SU-DHL-6 (cell line): ENCODE data around the gene RRM2.

Source experiments
- H2AFZ ChIP-seq: fragments of 200-600 bp; sonication (generic); 2 replicates; pipeline ENCODE4 v1.6.1; 2014; ENCODE audit warnings: low read depth, mild to moderate bottlenecking, moderate library complexity, mixed read lengths, antibody characterized with exemption, low read length; ENCODE audit not compliant: severe bottlenecking
- H3F3A ChIP-seq: fragments of 200-600 bp; shearing (Covaris generic); 2 replicates; pipeline ENCODE4 v1.6.0; 2016; ENCODE audit warnings: antibody characterized with exemption, mild to moderate bottlenecking; ENCODE audit not compliant: insufficient read depth
- H3K27ac ChIP-seq: fragments of 200-600 bp; sonication (generic); 2 replicates; pipeline ENCODE4 v1.5.1; 2016; ENCODE audit warnings: low read depth, mild to moderate bottlenecking, low read length, moderate library complexity, mixed read lengths
- H3K27me3 ChIP-seq: fragments of 200-600 bp; sonication (generic), shearing (Covaris generic); 2 replicates; pipeline ENCODE4 v1.6.0; 2014; ENCODE audit warnings: mild to moderate bottlenecking, low read length
- H3K36me3 ChIP-seq: fragments of 200-600 bp; sonication (generic); 2 replicates; pipeline ENCODE4 v1.6.1; 2014; ENCODE audit warnings: mild to moderate bottlenecking, low read length, mixed read lengths
- H3K4me2 ChIP-seq: fragments of 300-600, 200-600 bp; shearing (Covaris generic), sonication (generic); 2 replicates; pipeline ENCODE4 v1.6.0; 2014; ENCODE audit warnings: low read length, low read depth, mild to moderate bottlenecking; ENCODE audit not compliant: poor library complexity, severe bottlenecking
- H3K4me3 ChIP-seq: fragments of 200-600 bp; sonication (generic); 2 replicates; pipeline ENCODE4 v1.5.1; 2014; ENCODE audit warnings: antibody characterized with exemption, low read length, mild to moderate bottlenecking, mixed read lengths; ENCODE audit not compliant: insufficient read depth, poor library complexity, severe bottlenecking
- H3K79me2 ChIP-seq: fragments of 200-600 bp; sonication (generic); 2 replicates; pipeline ENCODE4 v1.6.1; 2014; ENCODE audit warnings: mild to moderate bottlenecking, low read length, moderate library complexity; ENCODE audit not compliant: insufficient read depth
- H3K9ac ChIP-seq: fragments of 200-600 bp; sonication (generic); 2 replicates; pipeline ENCODE4 v1.7.0; 2014; ENCODE audit warnings: mild to moderate bottlenecking, low read length
- H3K9me2 ChIP-seq: fragments of 200-600 bp; sonication (generic); replicated peaks from 2 replicates; pipeline ENCODE4 v1.6.1; 2014; ENCODE audit warnings: low read length; ENCODE audit not compliant: insufficient read depth
- H3K9me3 ChIP-seq: fragments of 200-600 bp; sonication (generic); 2 replicates; pipeline ENCODE4 v1.6.1; 2014; ENCODE audit warnings: low read length, mixed read lengths; ENCODE audit not compliant: insufficient read depth
- H4K20me1 ChIP-seq: fragments of 200-600 bp; sonication (generic); 2 replicates; pipeline ENCODE4 v1.6.1; 2014; ENCODE audit warnings: low read depth, mild to moderate bottlenecking, antibody characterized with exemption, low read length, moderate library complexity, mixed read lengths
- CTCF ChIP-seq: fragments of 200-600 bp; sonication (generic); IDR thresholded peaks from one replicate; pipeline ENCODE4 v1.5.1; 2017; ENCODE audit warnings: antibody characterized with exemption, mild to moderate bottlenecking, low read length, moderate library complexity; ENCODE audit not compliant: insufficient read depth, poor library complexity, severe bottlenecking
- EZH2phosphoT487 ChIP-seq: fragments of 200-600 bp; sonication (generic), shearing (Covaris generic); conservative IDR thresholded peaks from 2 replicates; pipeline ENCODE4 v1.6.1; 2018; ENCODE audit warnings: mild to moderate bottlenecking, antibody characterized with exemption, low read length, moderate library complexity, mixed read lengths

RRM2 gene

GRCh38 chr2:10173258-10174005, 50.9 kb downstream of the RRM2 start:
- no peak overlapping the region for H3K4me2 ChIP-seq
- no peaks in the 10 kb centered on the region for H3K79me2 ChIP-seq
- H3K27me3 ChIP-seq: no peaks in the 10 kb centered on the region
- H3K27ac ChIP-seq: no peak overlapping the region
- H3K36me3 ChIP-seq: no peaks in the 10 kb centered on the region
- no peak overlapping the region for H2AFZ ChIP-seq
- H3K4me3 ChIP-seq: no peak overlapping the region
- no peaks in the 10 kb centered on the region for H4K20me1 ChIP-seq
- H3K9ac ChIP-seq: no peak overlapping the region
- no peaks in the 10 kb centered on the region for H3K9me2 ChIP-seq
- H3K9me3 ChIP-seq: no peaks in the 10 kb centered on the region
- TF ChIP-seq CTCF (no peak), EZH2phosphoT487 (no peak)
- no peaks in the 10 kb centered on the region for H3F3A ChIP-seq

GRCh38 chr2:10174173-10174572, 51.6 kb downstream of the RRM2 start:
- no peaks in the 10 kb centered on the region for H4K20me1 ChIP-seq
- H3K9ac ChIP-seq: no peak overlapping the region
- no peak overlapping the region for H3K27ac ChIP-seq
- TF ChIP-seq CTCF: no peak
- no peak for TF ChIP-seq EZH2phosphoT487
- H3K4me3 ChIP-seq: no peak overlapping the region
- no peak overlapping the region for H2AFZ ChIP-seq
- H3K4me2 ChIP-seq: no peak overlapping the region
- no peaks in the 10 kb centered on the region for H3F3A ChIP-seq
- no peaks in the 10 kb centered on the region for H3K9me2 ChIP-seq
- no peaks in the 10 kb centered on the region for H3K79me2 ChIP-seq
- H3K36me3 ChIP-seq: no peaks in the 10 kb centered on the region
- H3K27me3 ChIP-seq: no peaks in the 10 kb centered on the region
- no peaks in the 10 kb centered on the region for H3K9me3 ChIP-seq

- Histone ChIP-seq H3F3A (no peaks in the 10 kb centered on the region), H3K9me2 (no peaks in the 10 kb centered on the region), H3K27ac (no peak overlapping the region), H3K79me2 (no peaks in the 10 kb centered on the region), H3K4me2 (no peak overlapping the region), H3K9me3 (no peaks in the 10 kb centered on the region), H3K9ac (no peak overlapping the region), H3K4me3 (no peak overlapping the region), H2AFZ (no peak overlapping the region), H3K36me3 (no peaks in the 10 kb centered on the region), H3K27me3 (no peaks in the 10 kb centered on the region), H4K20me1 (no peaks in the 10 kb centered on the region)
- TF ChIP-seq EZH2phosphoT487 (no peak), CTCF (no peak)
Observed at GRCh38 chr2:10175441-10175840, 52.9 kb downstream of the RRM2 start.
